NCI-H345 treated with DMSO at 0.1 percent for 48 hours (cell line): ENCODE data around the gene LARP1B.
"Not testable (repeated sequence)": the region's sequence is repeated elsewhere in the genome, so short reads cannot be mapped to it uniquely, and the experiment has no call there.

ENCODE experiments used
- DNase-seq: peaks from one replicate; lab custom pipeline; 2025; ENCODE audit not compliant: unreplicated experiment; lab: John Stamatoyannopoulos, UW

Gene LARP1B

GRCh38 chr4:128134925-128135324 is 73.8 kb downstream of the LARP1B start:
- DNase-seq, result no peak

GRCh38 chr4:128135391-128135790 is 74.3 kb downstream of the LARP1B start:
- no peak for DNase-seq

DNA sequence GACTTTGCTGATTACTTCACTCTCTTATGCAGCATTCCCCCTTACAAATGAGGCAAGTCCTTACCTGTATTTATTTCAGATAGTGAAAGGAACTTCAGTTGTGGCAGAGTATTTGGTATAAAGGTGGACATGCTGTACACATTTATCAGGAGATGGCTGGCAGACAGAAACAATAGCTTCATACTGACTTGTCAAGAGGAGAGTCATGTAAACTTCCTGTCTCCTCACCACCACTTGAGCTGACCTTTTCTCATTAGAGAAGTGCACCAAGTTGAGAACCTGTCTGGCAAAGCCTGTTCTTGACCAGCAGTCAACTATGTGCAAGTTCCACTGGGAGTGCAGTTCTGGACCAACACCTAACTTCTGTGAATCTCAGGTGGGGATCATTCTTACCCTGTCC is 80.8 kb downstream of the LARP1B start:
- no peak for DNase-seq

DNA sequence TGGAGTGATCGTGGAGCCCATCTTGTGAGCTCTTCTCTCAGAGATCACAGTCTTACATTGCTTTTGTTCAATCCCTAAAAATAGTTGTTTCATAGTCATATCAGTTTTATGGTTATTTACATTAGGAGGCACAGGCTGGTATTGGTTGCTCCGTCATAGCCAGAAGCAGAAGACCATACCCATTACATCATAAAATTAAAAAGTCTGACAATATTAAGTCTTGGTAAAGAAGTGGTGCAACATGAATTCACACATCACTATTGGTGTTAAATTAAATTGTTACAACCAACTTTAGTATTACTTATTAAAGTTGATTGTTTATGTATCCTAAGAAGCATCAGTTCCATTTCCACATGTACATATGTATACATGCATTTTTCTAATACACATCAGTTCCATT is 84.6 kb downstream of the LARP1B start:
- DNase-seq, result no peak

DNA sequence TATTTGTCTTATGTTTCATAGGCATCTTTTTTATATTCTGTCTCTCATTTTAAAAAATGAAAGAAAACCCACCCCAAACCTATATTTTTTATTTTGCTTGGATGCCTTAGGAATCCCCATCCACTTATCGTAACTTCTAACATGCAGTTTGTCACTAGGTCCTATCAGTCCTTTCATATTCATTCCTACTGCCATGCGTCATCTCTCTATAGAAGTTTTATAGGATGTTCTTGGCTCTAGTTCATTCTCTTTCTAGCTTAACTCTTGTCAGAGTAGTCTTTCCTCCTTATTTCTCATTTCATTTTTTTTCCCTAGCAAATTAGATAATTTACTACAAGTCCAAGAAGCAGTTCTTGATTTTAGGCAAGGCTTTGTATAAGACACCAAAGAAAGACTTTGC is 92.7 kb downstream of the LARP1B start:
- DNase-seq, result no peak

DNA sequence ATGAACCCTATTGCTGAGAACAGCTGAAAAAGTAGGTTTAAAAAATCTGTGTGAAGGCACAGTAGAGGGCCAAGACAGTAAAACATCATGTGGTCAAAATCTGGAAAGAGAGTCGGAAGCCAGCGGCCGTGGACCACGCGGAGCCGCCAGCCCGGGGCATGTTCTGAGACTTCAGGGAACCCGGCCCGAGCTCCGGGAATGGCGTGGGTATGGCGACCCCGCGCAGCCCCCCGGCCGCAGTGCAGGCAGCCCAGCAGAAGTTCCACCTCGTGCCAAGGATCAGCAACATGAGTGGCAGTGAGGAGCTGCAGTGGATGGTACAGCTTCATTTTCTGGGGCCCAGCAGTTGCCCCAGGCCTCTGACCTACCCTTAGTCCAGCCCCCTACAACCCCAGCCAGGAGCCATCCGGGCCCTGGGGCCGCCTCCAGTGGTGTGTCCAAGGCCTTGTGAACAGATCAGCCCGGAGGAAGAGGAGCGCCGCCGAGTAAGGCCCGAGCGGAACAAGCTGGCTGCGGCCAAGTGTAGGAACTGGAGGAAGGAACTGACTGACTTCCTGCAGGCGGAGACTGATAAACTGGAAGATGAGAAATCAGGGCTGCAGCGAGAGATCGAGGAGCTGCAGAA is 94.2 kb downstream of the LARP1B start:
- no peak for DNase-seq

DNA sequence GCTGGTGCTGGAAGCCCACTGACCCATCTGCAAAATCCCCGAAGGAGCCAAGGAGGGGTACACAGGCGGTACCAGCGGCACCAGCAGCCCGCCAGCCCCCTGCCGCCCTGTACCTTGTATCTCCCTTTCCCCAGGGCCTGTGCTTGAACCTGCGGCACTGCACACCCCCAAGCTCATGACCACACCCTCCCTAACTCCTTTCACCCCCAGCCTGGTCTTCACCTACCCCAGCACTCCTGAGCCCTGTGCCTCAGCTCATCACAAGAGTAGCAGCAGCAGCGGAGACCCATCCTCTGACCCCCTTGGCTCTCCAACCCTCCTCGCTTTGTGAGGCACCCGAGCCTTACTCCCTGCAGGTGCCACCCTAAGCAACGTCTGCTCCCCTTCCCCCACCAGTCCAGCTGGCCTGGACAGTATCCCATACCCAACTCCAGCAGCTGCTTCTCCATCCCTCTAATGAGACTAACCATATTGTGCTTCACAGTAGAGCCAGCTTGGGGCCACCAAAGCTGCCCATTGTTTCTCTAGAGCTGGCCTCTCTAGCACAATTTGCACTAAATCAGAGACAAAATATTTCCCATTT is 94.9 kb downstream of the LARP1B start:
- DNase-seq, result no peak

DNA sequence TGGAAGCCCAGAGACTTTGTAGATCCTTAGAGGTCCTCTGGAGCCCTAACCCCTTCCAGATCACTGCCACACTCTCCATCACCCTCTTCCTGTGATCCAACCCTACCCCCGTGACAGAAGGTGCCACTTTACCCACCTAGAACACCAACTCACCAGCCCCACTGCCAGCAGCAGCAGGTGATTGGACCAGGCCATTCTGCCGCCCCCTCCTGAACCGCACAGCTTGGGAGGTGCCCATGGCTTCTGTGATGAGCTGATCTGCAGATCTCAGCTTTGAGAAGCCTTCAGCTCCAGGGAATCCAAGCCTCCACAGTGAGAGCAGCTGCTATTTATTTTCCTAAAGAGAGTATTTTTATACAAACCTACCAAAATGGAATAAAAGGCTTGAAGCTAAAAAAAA is 95.4 kb downstream of the LARP1B start:
- DNase-seq, result not testable (repeated sequence)

- no peak for DNase-seq
Measured at GRCh38 chr4:128158894-128159293, 97.8 kb downstream of the LARP1B start.

DNA sequence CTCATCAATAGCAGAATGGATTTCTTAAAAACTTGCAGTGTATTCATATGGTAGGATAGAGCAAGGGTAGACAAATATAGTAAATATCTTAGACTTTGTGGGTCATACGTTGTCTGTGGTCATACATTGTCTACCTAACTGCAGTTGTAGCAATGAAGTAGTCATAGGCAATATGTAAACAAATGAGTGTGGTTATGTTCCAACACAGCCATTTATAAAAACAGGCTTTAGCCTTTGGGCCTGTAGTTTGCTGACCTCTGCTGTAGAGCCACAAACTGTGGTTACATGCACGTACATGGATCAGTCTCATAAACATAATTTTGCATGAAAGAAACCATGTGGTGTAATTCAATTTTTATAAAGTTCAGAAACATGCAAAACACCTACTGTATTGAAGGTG is 98.9 kb downstream of the LARP1B start:
- no peak for DNase-seq

GRCh38 chr4:128161138-128161537 is 100.0 kb downstream of the LARP1B start:
- no peak for DNase-seq

DNA sequence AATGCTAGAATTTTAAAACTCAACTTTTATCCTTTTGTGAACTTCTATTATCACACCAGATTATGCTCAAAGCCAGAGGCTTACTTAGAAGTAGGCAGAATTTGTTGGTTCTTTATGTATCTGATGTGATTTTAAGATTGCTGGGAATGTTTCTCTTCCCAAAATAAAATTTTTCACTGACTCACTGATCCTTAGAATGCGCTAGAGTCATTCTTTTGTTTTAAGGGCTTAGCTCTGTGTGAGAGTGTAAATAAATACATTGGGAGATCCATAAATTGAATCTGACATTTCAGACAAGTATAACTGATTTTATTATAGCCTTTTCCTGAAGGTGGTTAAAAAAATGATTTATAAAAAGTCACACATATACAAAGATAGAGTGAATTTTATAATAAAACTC is 101.3 kb downstream of the LARP1B start:
- DNase-seq, result no peak

DNA sequence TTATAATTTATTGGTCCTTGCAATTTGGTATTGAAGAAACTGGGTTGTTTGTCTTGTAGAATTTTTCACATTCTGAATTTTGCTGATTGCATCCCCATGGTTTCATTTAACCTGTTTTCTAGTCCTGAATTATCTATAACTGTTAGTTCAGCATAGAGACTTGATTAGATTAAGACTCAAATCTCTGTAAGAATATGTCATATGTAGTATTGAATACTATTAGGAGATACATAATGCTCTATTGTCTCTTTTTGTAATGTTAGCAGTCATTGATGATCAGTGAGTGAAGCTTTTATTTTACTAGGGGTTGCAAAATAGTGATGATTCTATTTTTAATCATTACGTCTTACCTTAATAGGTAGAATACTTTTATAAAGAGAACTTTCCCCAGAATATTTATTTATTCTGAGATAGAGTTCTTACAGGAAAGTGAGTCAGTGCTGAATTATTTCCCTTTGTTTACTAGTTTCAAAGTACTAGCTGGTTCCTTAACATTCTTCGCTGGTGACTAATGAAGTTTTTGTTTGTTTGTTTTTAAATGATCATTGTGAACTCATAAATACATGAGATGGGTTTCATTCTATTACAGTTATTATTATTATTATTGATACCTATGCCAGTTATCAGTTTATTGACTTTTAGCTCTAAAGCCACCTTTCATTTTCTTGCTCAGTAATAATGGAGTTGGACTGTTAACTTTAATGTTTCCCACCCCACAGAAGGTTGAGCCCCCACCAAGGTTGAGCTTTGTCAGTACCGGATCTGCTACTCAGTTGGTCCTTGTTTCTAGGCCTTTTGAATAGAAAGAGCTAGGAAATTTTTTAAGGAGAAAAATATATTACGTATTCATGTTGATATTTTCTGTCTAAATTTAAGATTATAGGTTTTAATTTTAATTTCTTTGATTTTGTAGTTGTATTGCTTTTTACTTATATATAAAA is 102.3 kb downstream of the LARP1B start:
- no peak for DNase-seq

DNA sequence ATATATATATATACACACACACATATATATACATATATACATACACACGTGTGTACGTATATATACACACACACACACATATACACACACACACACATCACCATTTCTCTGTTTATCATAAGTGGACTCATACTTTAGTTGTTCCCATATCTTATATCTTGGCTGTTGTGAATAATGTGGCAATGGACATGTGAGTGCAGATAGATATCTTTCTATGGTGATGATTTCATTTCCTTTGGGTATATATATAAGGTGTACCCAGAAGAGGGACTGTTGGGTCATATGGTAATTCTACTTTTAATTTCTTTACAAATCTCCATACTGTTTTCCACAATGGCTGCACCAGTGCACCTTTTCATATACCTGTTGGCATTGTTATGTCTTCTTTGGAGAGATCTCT is 105.9 kb downstream of the LARP1B start:
- DNase-seq, result no peak

DNA sequence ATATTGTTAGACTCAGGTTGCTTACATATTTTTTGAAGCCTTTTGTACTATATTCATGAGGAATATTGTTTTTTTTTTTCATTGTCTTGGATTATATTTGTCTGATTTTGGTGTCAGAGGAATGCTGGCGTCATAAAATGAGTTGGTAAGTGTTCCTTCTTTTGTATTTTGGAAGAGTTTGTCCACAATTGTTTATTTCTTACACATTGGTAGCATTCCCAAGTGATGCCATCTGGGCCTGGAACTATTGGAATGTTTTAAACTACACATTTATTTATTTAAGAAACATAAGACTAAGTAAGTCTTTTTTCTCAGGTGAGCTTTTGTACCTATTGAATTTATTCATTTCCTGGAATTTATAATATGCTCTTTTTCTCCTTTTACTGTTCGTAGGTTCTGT is 107.6 kb downstream of the LARP1B start:
- DNase-seq, result no peak

- no peak for DNase-seq
Measured at GRCh38 chr4:128169245-128169644, 108.1 kb downstream of the LARP1B start.

DNA sequence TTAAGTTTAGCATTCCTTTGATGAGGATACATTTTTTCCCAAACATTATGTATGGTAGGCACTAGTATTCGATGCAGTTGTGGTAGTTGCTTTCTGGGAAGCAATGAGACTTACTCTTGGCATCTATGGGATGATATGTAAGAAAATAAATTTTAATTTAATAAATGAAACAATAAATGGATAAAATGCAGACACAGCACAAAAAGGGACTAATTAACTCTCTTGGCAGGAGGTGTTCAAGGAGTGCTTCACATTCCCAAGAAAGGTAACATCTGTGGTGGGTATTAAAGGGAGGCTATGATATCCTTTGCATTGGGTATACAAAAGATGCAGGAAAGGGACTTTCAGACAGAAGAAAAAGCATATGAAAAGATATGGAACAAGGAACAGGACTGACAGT is 115.5 kb downstream of the LARP1B start:
- no peak for DNase-seq

DNA sequence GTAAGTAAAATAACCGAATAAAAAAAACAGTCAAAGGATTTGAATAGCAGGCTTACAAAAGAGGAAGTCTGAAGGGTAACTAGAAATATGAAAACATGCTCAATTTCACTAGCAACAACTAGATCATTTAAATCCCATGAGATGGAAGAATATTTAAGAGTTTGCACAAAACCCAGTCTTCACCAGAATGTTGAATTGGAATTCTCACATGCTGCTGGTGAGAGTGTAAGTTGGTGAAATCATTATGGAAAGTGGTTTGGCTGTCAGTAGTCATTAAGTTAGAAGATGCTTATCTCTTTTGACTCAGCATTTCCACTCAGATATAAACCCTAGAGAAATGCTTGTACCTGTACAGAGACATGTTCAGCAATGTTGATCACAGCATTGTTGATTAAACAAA is 116.4 kb downstream of the LARP1B start:
- DNase-seq, result no peak

DNA sequence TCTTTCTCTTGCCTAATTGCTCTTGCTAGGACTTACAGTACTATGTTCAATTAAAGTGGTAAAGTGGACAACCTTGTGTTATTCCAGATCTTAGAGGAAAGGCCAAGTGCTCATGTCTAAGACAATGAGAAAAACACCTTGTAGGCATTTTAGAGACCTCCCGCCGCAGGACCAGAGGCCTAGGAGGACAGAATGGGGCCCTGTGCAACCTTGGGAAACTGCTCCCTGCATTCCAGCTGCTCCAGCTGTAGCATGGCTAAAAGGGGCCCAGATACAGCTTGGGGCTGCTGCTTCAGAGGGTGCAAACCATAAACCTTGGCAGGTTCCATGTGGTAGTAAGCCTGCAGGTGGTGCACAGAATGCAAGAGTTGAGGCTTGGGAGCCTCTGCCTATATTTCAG is 125.5 kb downstream of the LARP1B start:
- no peak for DNase-seq

DNA sequence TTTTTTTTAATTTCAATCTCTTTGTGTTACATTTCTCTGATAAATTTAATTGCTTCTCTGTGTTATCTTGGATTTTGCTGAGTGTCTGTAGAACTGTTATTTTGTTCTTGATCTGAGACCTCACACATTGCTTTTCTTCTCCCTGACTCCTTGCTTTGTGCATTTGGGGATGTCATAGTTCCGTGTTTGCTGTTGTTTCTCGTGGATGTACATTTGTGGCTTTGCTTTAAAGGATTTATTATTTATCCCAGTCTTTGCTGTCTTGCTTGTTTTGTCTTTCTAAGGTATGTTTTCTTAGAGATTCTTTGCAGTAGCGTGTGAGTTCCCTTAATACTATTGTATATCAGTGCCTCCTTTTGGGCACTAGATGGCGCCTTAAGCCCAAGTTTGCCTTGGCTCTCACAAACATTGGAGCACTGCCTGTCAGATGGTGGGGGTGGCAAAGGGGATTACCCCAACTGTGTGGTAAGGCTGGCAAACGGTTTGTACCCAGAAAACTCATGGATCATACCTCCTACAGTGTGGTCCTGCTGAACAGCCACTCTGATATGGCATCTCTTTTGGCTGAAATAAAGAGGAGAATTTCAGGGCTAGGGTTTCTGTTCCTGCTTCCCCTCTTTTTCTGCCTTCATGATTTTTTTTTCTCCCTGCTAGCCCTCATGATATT is 130.1 kb downstream of the LARP1B start:
- peak; percentile 24 for DNase-seq
